ENCODE data around the gene NR1H2. TPM values are rescaled to one million over a fixed set of nuclear protein-coding genes. Genes with fewer than 3 reads are reported as not detected.

The NR1H2 gene
- total and polyA plus RNA-seq, 2 donors (not counting 1 experiment from before 2014, with no cell fraction given), result 30.3 to 82.4 TPM

- H3K4me2 ChIP-seq (ENCODE audit: extremely low read depth, insufficient read depth, low read length), result no peak overlapping the region
- peaks cover 8% of the 10 kb centered on the region for H3K36me3 ChIP-seq (ENCODE audit: control insufficient read depth, insufficient read depth, low read length)
- H3K9me3 ChIP-seq (ENCODE audit: control insufficient read depth, insufficient read depth, low read depth, low read length), result no peaks in the 10 kb centered on the region
- no peaks in the 10 kb centered on the region for H4K20me1 ChIP-seq (ENCODE audit: control insufficient read depth, extremely low read depth, insufficient read depth, low read length)
- no peaks in the 10 kb centered on the region for H3K27me3 ChIP-seq (ENCODE audit: control insufficient read depth, insufficient read depth, low read length)
- no peak for DNase-seq (ENCODE audit: low read depth in 2 of 2)
- no peak overlapping the region for H3K4me3 ChIP-seq (replicated peaks in 1 of 4; ENCODE audit: control extremely low read depth in 1 of 4, insufficient read depth in 1 of 4, low read depth in 3 of 4, low read length in 4 of 4)
- no peaks in the 10 kb centered on the region for H3K79me2 ChIP-seq (ENCODE audit: control insufficient read depth, insufficient read depth, low read length)
- H3K27ac ChIP-seq (ENCODE audit: insufficient read depth, low read length), result no peak overlapping the region
- H3K9ac ChIP-seq (ENCODE audit: insufficient read depth, low read length), result no peak overlapping the region
- no peak overlapping the region for H2AFZ ChIP-seq (ENCODE audit: low read length)
- no peaks in the 10 kb centered on the region for H3K4me1 ChIP-seq (ENCODE audit: control insufficient read depth, extremely low read depth, insufficient read depth, low read length)
- TF ChIP-seq, protein P1, sequence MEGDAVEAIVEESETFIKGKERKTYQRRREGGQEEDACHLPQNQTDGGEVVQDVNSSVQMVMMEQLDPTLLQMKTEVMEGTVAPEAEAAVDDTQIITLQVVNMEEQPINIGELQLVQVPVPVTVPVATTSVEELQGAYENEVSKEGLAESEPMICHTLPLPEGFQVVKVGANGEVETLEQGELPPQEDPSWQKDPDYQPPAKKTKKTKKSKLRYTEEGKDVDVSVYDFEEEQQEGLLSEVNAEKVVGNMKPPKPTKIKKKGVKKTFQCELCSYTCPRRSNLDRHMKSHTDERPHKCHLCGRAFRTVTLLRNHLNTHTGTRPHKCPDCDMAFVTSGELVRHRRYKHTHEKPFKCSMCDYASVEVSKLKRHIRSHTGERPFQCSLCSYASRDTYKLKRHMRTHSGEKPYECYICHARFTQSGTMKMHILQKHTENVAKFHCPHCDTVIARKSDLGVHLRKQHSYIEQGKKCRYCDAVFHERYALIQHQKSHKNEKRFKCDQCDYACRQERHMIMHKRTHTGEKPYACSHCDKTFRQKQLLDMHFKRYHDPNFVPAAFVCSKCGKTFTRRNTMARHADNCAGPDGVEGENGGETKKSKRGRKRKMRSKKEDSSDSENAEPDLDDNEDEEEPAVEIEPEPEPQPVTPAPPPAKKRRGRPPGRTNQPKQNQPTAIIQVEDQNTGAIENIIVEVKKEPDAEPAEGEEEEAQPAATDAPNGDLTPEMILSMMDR (conservative IDR thresholded peaks at IDR 0.05 in 1 of 2, IDR thresholded peaks at IDR 0.05 in 1 of 2; ENCODE audit: low read depth in 1 of 2, low read length in 2 of 2), result no peak
- no peak for TF ChIP-seq EZH2 (IDR thresholded peaks at IDR 0.05; ENCODE audit: low read length, missing control alignments)
Measured at GRCh38 chr19:50409347-50409746, 33.1 kb downstream of the NR1H2 start.

GRCh38 chr19:50410109-50410508, 33.9 kb downstream of the NR1H2 start:
- Histone ChIP-seq H4K20me1 (ENCODE audit: control insufficient read depth, extremely low read depth, insufficient read depth, low read length) (no peaks in the 10 kb centered on the region), H3K9me3 (ENCODE audit: control insufficient read depth, insufficient read depth, low read depth, low read length) (no peaks in the 10 kb centered on the region), H2AFZ (ENCODE audit: low read length) (no peak overlapping the region), H3K4me3 (replicated peaks in 1 of 4; ENCODE audit: control extremely low read depth in 1 of 4, insufficient read depth in 1 of 4, low read depth in 3 of 4, low read length in 4 of 4) (no peak overlapping the region), H3K27me3 (ENCODE audit: control insufficient read depth, insufficient read depth, low read length) (no peaks in the 10 kb centered on the region), H3K27ac (ENCODE audit: insufficient read depth, low read length) (no peak overlapping the region), H3K4me1 (ENCODE audit: control insufficient read depth, extremely low read depth, insufficient read depth, low read length) (no peaks in the 10 kb centered on the region), H3K9ac (ENCODE audit: insufficient read depth, low read length) (no peak overlapping the region), H3K36me3 (ENCODE audit: control insufficient read depth, insufficient read depth, low read length) (peaks cover 8% of the 10 kb centered on the region), H3K79me2 (ENCODE audit: control insufficient read depth, insufficient read depth, low read length) (no peaks in the 10 kb centered on the region), H3K4me2 (ENCODE audit: extremely low read depth, insufficient read depth, low read length) (no peak overlapping the region)
- no peak for DNase-seq (ENCODE audit: low read depth in 2 of 2)
- no peak for TF ChIP-seq EZH2 (IDR thresholded peaks at IDR 0.05; ENCODE audit: low read length, missing control alignments)
- TF ChIP-seq, protein P1 (conservative IDR thresholded peaks at IDR 0.05 in 1 of 2, IDR thresholded peaks at IDR 0.05 in 1 of 2; ENCODE audit: low read depth in 1 of 2, low read length in 2 of 2), result no peak

DNA sequence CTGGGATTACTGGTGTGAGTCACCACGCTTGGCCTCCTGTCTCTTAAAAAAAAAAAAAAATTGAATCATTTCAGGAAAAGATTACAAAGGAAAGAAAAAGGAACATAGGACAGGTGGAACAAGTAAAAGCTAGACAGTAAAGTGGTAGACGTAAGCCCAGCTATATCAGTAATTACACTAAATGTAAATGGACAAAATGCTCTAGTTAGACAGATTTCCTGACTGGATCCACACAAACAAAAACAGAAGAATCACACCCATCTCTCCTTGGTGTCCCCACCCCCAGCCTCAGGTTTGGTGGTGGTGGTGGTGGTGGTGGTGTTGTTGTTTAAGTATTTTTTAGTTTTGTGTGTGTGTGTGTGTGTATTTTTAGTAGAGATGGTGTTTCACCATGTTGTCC, 36.2 kb downstream of the NR1H2 start:
- no peak overlapping the region for H3K4me2 ChIP-seq (ENCODE audit: extremely low read depth, insufficient read depth, low read length)
- no peak overlapping the region for H3K9ac ChIP-seq (ENCODE audit: insufficient read depth, low read length)
- H3K4me1 ChIP-seq (ENCODE audit: control insufficient read depth, extremely low read depth, insufficient read depth, low read length), result no peaks in the 10 kb centered on the region
- DNase-seq (ENCODE audit: low read depth in 2 of 2), result no peak
- no peaks in the 10 kb centered on the region for H3K79me2 ChIP-seq (ENCODE audit: control insufficient read depth, insufficient read depth, low read length)
- TF ChIP-seq, protein P1 (conservative IDR thresholded peaks at IDR 0.05 in 1 of 2, IDR thresholded peaks at IDR 0.05 in 1 of 2; ENCODE audit: low read depth in 1 of 2, low read length in 2 of 2), result no peak
- no peak for TF ChIP-seq EZH2 (IDR thresholded peaks at IDR 0.05; ENCODE audit: low read length, missing control alignments)
- H3K9me3 ChIP-seq (ENCODE audit: control insufficient read depth, insufficient read depth, low read depth, low read length), result no peaks in the 10 kb centered on the region
- no peaks in the 10 kb centered on the region for H4K20me1 ChIP-seq (ENCODE audit: control insufficient read depth, extremely low read depth, insufficient read depth, low read length)
- H3K4me3 ChIP-seq (replicated peaks in 1 of 4; ENCODE audit: control extremely low read depth in 1 of 4, insufficient read depth in 1 of 4, low read depth in 3 of 4, low read length in 4 of 4), result no peak overlapping the region
- H2AFZ ChIP-seq (ENCODE audit: low read length), result no peak overlapping the region
- H3K27ac ChIP-seq (ENCODE audit: insufficient read depth, low read length), result no peak overlapping the region
- H3K27me3 ChIP-seq (ENCODE audit: control insufficient read depth, insufficient read depth, low read length), result no peaks in the 10 kb centered on the region
- H3K36me3 ChIP-seq (ENCODE audit: control insufficient read depth, insufficient read depth, low read length), result no peaks in the 10 kb centered on the region
